Adrenal gland (tissue), 5 donors: ENCODE measurements around the gene XNDC1N.

Experiments used
- POLR2A ChIP-seq, 2 donors: fragments of 450-650 bp; IDR thresholded peaks; one replicate each; pipeline ENCODE4 v1.6.1; 2017; ENCODE audit warnings: antibody characterized with exemption in 2 of 2, mild to moderate bottlenecking in 2 of 2, moderate library complexity in 1 of 2
- TF ChIP-seq, protein P1 (sequence below), 6 experiments: fragments of 450-650 bp in 4 of 6; fragments of 200-600 bp in 2 of 6; sonication (generic) in 1 of 6; IDR thresholded peaks; 1 replicate in 5 of 6; 2 replicates in 1 of 6; pipeline versions ENCODE4 v1.5.1 to v1.8.0; 2016 to 2021; ENCODE audit warnings: antibody characterized with exemption in 6 of 6, mild to moderate bottlenecking in 2 of 6, moderate library complexity in 1 of 6
- donor health status: DM: no; HTN: no; CAD: no.

DNA sequence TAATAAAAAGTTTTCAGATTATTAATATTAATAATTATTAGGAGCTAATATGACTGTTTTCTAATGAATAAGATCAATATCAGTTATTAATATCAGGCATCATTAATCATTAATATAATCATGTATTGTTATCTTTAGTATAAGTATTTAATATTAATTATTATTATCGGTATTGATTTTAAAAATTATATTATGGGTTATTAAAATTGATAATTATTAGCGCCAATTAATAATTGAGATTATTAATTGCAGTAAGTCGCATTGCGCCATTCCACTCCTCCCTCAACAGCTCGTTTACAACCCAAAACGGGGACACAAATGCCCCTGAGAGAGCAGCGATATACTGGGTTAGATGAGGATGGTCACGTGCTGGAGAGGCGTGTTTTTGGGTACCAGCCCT, 20.2 kb downstream of the XNDC1N start:
- TF ChIP-seq, protein P1, sequence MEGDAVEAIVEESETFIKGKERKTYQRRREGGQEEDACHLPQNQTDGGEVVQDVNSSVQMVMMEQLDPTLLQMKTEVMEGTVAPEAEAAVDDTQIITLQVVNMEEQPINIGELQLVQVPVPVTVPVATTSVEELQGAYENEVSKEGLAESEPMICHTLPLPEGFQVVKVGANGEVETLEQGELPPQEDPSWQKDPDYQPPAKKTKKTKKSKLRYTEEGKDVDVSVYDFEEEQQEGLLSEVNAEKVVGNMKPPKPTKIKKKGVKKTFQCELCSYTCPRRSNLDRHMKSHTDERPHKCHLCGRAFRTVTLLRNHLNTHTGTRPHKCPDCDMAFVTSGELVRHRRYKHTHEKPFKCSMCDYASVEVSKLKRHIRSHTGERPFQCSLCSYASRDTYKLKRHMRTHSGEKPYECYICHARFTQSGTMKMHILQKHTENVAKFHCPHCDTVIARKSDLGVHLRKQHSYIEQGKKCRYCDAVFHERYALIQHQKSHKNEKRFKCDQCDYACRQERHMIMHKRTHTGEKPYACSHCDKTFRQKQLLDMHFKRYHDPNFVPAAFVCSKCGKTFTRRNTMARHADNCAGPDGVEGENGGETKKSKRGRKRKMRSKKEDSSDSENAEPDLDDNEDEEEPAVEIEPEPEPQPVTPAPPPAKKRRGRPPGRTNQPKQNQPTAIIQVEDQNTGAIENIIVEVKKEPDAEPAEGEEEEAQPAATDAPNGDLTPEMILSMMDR (IDR thresholded peaks at IDR 0.05), result no peak
- no peak for TF ChIP-seq POLR2A (IDR thresholded peaks at IDR 0.05)
